H1 (cell line): ENCODE results near the gene SLC4A9.

Experiments used
- ATF2 ChIP-seq: IDR thresholded peaks from 2 replicates; pipeline ENCODE4 v1.6.1; 2012; ENCODE audit warnings: low read length, inconsistent platforms
- CTCF ChIP-seq, 3 experiments: IDR thresholded peaks; 1 replicate in 2 of 3; 2 replicates in 1 of 3; pipeline versions ENCODE4 v1.5.1 to v1.6.1; 2011; ENCODE audit warnings: low read length in 3 of 3, mild to moderate bottlenecking in 3 of 3, inconsistent platforms in 2 of 3, low read depth in 1 of 3, moderate library complexity in 1 of 3; ENCODE audit not compliant: insufficient read depth in 1 of 3; ENCODE audit errors: control extremely low read depth in 1 of 3
- EZH2 ChIP-seq: fragments of 200-600 bp; sonication (generic); IDR thresholded peaks from 2 replicates; pipeline ENCODE4 v1.7.1; 2012; ENCODE audit warnings: low read depth, mild to moderate bottlenecking, moderate library complexity, low read length, inconsistent platforms; ENCODE audit not compliant: severe bottlenecking
- JUN ChIP-seq: IDR thresholded peaks from 2 replicates; pipeline ENCODE4 v1.6.1; 2011; ENCODE audit warnings: low read depth, mild to moderate bottlenecking, improper control_type of control experiment, low read length
- POLR2A ChIP-seq, 2 experiments: IDR thresholded peaks; 1 replicate in 1 of 2; 2 replicates in 1 of 2; pipeline ENCODE4 v1.6.1; 2011; ENCODE audit warnings: low read depth in 2 of 2, low read length in 2 of 2, mild to moderate bottlenecking in 2 of 2; ENCODE audit errors: control extremely low read depth in 1 of 2
- RNF2 ChIP-seq: fragments of 200-900, 300-1000 bp; sonication (generic); IDR thresholded peaks from 2 replicates; pipeline ENCODE4 v1.7.1; 2016; ENCODE audit warnings: borderline replicate concordance, low read depth, mild to moderate bottlenecking, antibody characterized with exemption, low read length; ENCODE audit not compliant: poor library complexity, severe bottlenecking; ENCODE audit errors: missing control alignments
- SP1 ChIP-seq: IDR thresholded peaks from 2 replicates; pipeline ENCODE4 v1.6.1; 2011; ENCODE audit warnings: low read depth, low read length

GRCh38 chr5:140337880-140338279, 22.1 kb upstream of the SLC4A9 start:
- TF ChIP-seq CTCF (IDR thresholded peaks at IDR 0.05; ENCODE audit: control extremely low read depth in 1 of 3, insufficient read depth in 1 of 3, low read depth in 1 of 3, low read length in 3 of 3): no peak
- no peak for TF ChIP-seq RNF2
- no peak for TF ChIP-seq JUN
- no peak for TF ChIP-seq POLR2A (IDR thresholded peaks at IDR 0.05; ENCODE audit: control extremely low read depth in 1 of 2, low read depth in 2 of 2, low read length in 2 of 2)
- no peak for TF ChIP-seq ATF2
- TF ChIP-seq EZH2: no peak
- TF ChIP-seq SP1: no peak
